ENCODE data around the gene CHMP1A.
"Not testable (repeated sequence)": the region's sequence is repeated elsewhere in the genome, so short reads cannot be mapped to it uniquely, and the experiment has no call there.

CHMP1A gene

GRCh38 chr16:89657442-89658220 lies at the start of gene CHMP1A, which contains the start of gene SPATA33:
Gene CHMP1A, minus strand, starts transcription at chr16:89657708. Its CDS starts 120 bp downstream, at chr16:89657588.
Gene SPATA33, plus strand, starts transcription at chr16:89657836. Its CDS starts 76 bp downstream, at chr16:89657912.
- DNase-seq, result peak; percentile 40 to 71

DNA sequence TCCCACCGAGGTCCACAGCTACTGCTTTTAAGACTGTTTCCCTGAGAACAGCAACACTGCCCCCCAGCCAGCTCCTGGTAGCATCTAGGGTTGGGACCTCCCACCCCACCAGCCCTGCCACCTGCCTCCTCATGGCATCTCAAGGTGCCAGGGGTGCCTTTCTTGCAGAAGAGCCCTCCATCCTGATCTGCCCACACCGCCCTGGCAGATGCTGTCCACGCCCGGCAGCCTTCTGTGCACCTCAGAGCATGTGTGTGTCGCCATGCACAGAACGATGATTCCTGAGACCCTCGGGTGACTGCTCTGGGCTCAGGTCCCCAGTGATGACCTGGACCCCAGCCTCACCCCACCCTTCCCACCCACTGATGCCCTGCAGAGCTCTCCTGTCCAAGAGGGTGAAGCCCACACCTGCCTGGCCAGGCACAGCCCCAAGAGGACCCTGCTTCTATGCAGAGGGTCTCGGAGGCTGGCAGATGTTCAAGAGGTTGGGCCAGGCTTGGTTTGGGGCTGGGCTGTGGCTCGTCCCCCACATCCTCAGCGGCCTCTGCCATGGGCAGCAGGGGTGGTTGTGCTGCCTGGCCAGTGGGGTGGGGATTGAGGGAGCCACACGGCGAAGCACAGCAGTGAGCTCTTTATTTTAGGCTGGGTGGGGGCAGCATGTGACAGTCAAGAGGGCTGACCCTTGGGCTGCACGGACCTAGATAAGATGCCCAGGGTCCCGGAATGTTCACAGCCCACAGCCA lies 49.2 kb upstream of the CHMP1A start:
- DNase-seq, result no peak

DNA sequence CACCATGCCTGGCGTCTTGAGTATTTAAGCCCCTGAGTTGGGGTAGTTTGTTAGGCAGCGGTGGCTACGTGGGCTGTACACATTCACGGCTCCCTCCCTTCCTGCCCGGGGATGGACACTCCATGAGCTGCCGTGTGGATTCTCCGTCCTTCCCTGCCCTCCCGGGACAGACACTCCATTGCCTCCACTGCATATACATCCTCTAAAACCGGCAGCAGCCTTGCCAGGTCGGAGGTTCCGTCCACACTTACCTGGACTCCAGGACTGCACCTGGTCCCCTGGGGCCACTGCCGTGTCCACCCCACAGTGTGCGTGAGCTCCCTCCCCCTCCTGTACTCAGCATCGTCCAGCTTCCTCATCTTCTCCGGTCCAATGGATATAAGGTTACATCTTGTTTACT lies 47.5 kb upstream of the CHMP1A start:
- DNase-seq, result no peak

DNA sequence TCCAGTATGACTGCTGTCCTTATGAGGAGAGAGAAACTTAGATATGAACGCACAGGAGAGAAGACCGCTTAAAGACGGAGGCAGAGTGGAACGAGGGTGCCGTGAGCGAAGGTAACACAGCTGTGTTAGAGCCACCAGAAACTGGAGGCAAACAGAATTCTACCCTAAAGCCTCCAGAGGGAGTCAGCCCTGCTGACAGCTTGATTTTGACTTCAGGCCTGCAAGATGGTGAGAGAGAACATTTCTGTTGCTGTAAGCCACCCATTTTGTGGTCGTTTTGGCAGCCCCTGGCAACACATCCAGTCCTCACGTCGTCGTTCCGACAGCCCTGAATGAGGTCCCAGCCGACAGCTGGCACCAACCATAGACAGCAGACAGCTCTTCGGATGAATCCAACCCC lies 46.8 kb upstream of the CHMP1A start:
- DNase-seq, result no peak

GRCh38 chr16:89701425-89702406 lies 44.2 kb upstream of the CHMP1A start, which contains the start of gene SPATA2L:
Gene SPATA2L, minus strand, starts transcription at chr16:89701705. Its CDS starts 473 bp downstream, at chr16:89701232.
- DNase-seq, result peak; percentile 68 to 83

GRCh38 chr16:89700649-89701424 lies 43.3 kb upstream of the CHMP1A start:
- DNase-seq, result no peak

DNA sequence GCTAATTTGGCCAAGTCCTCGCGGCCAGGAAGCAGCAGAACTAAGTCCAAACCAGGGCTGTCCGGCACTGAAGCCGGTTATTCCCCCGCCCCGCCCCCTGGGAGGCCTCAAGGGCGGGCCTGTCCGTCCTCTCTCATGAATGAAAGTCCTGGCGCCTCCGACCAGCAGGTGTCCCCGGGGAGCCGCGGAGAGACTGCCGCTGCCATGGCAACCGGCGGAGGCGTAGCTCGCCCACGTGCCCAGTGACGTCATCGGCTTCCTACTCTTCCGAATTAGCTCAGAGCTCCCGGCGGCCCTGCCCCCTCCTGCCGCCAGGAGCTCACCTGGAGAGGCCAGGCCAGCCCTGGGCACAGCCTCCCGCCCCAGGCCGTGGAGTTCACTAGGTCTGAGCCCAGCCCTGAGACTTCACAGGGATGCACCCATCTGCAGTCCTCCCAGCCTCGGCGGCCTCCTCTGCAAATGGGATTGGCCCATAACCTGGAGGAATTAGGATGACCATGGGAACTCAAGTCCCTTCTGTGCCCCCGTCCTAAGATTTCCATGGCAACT lies 42.7 kb upstream of the CHMP1A start:
- DNase-seq, result peak; percentile 97

DNA sequence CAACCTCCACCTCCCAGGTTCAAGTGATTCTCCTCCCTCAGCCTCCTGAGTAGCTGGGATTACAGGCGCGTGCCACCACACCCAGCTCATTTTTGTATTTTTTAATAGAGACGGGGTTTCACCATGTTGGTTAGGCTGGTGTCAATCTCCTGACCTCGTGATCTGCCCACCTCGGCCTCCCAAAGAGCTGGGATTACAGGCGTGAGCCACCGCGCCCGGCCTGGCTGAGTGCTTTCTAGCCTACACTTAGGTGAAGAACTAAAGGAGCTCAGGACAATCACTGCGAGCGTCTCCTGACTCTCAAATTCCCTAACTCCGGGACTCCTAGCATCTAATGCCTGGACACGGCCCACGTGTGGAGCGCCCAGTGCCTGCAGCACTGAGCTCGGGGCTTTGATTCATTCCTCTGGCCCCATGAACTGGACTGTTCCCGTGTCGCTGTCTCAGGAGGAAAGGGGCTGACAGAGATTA lies 42.2 kb upstream of the CHMP1A start:
- not testable (repeated sequence) for DNase-seq

GRCh38 chr16:89698717-89699116 lies 41.2 kb upstream of the CHMP1A start:
- not testable (repeated sequence) for DNase-seq

- DNase-seq, result no peak
Measured at GRCh38 chr16:89697616-89698331, 40.3 kb upstream of the CHMP1A start.

- DNase-seq, result no peak
Measured at GRCh38 chr16:89697161-89697615, 39.7 kb upstream of the CHMP1A start.

GRCh38 chr16:89696670-89697128 lies 39.2 kb upstream of the CHMP1A start:
- no peak for DNase-seq

DNA sequence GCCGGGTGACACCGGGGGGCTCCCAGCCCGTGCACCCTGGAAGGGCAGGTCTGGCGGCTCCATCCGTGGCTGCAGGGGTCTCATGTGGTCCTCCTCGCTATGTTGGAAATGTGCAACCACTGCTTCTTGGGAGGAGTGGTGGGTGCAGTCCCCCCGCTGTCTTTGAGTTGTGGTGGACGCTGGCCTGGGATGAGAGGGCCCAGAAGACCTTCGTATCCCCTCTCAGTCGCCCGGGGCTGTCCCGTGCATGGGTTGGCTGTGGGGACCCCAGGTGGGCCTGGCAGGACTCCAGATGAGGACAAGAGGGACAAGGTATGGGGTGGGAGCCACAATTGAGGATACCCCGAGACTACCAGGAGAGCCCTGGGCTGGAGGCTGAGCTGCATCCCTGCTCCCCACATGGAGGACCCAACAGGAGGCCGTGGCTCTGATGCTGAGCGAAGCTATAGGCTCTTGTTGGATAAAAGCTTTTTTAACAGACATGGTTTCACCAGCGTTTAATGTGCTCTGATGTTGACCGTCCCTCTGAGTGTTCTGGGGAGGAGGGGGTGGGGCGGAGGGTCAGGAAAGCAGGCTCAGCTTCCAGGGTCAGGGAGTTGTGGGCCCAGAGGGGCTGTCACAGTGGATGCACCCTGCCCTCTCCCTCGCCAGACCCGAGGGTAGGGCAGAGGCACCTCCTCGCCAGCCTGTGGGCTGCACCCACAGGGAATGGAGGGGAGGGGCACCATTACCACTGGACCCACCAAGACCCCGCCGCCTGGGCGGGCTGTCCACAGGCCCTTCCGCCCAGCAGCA lies 38.6 kb upstream of the CHMP1A start:
- DNase-seq, result no peak

GRCh38 chr16:89695086-89695874 lies 37.8 kb upstream of the CHMP1A start:
- no peak for DNase-seq

DNA sequence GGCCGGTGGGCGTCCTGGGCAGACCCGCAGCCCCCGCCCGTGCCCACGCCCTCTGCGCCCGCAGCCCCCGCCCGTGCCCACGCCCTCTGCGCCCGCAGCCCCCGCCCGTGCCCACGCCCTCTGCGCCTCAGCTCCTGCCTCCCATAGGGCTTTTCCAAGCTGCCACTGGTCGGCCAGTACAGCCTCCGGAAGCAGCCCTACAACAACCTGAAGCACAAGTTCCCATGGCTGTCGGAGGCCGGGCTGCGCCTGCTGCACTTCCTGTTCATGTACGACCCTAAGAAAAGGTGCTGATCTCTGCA lies 37.2 kb upstream of the CHMP1A start:
- DNase-seq, result not testable (repeated sequence)

GRCh38 chr16:89693931-89694783 lies 36.6 kb upstream of the CHMP1A start:
- no peak for DNase-seq

DNA sequence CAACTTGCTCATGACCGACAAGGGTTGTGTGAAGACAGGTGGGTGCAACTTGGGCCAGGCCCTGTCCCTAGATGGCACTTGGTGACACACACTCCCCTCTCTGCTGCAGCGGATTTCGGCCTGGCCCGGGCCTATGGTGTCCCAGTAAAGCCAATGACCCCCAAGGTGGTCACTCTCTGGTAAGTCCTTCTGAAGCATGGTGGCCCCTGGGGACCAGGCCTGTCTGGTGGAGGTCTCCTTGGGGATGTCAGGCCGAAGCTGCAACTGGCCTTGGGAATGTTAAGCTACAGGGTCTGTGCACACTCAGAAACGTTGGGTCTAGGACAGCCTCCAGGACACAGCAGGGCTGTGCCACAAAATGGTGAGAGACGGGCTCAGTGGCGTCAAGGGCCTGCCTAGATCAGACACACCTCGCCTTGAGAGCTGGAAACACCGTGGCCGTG lies 35.8 kb upstream of the CHMP1A start:
- no peak for DNase-seq

Measured in SW 1271 (cell line).